ENCODE measurements around the gene KPRP. TPM values are rescaled to one million over a fixed set of nuclear protein-coding genes. Genes with fewer than 3 reads are reported as not detected.

Gene KPRP
- total and polyA plus RNA-seq, 2 of the 13 experiments (the other 11 are each of a cell fraction or from before 2014, with no cell fraction given): not detected

DNA sequence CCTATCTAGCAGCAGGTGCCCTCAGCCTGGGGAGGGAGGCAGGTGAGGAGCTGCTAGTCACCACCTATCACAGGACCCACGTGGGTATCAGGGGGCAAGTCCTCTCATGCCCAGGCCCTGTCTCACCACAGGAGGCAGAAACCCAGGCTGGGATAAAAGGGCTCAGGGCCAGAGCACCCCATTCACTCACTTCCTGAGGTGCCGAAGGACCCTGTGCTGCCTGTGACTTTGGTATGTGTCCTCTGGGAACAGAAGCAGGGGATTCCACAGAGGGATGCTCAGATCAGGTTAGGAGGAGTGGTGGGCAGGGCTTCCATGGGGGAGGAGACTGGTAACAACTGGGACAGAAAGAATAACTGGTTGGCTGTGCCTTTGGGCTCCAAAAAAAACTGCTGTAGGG lies 28.3 kb downstream of the KPRP start, which contains the start of gene LCE1E:
Gene LCE1E (plus strand): TSS at position 181 of the 400 bp plus-strand sequence. CDS start 1,043 bp downstream, outside the sequence.
- intact Hi-C loops (cut with micrococcal nuclease; ENCODE audit: unreplicated experiment) (no loop called here), in situ Hi-C loops (cut with HindIII; ENCODE audit: extremely low pct_ligation_motif_present, low pct_unique_long_range_greater_than_20kb) (no loop called here)
- Histone ChIP-seq H3K9ac (ENCODE audit: insufficient read depth, low read depth, low read length) (no peak within 1 kb of the TSS), H3K4me1 (ENCODE audit: insufficient read depth, low read length) (no peaks in the 10 kb centered on the region), H3K27ac (ENCODE audit: extremely low read length, insufficient read depth, low read length) (no peak within 1 kb of the TSS), H3K27me3 (ENCODE audit: control insufficient read depth in 1 of 2, insufficient read depth in 2 of 2, low read length in 2 of 2) (no peaks in the 10 kb centered on the region), H3K4me3 (replicated peaks in 1 of 3; ENCODE audit: insufficient read depth in 1 of 3, low read depth in 2 of 3, low read length in 3 of 3) (no peak within 1 kb of the TSS), H4K20me1 (ENCODE audit: insufficient read depth, low read length) (no peaks in the 10 kb centered on the region), H3K4me2 (ENCODE audit: low read depth, low read length) (no peak within 1 kb of the TSS), H3K79me2 (ENCODE audit: insufficient read depth, low read length) (no peaks in the 10 kb centered on the region), H2AFZ (ENCODE audit: low read length) (no peak within 1 kb of the TSS), H3K36me3 (replicated peaks in 1 of 2; ENCODE audit: control insufficient read depth in 1 of 2, insufficient read depth in 2 of 2, low read length in 2 of 2) (no peaks in the 10 kb centered on the region), H3K9me3 (ENCODE audit: low read length) (no peaks in the 10 kb centered on the region)
- POLR2A ChIA-PET: no interaction called here
- ATAC-seq (no peak), DNase-seq (ENCODE audit: low spot score) (no peak), FAIRE-seq (no peak)
- no TSS peak for BruUV-seq (replicated peaks)
- CTCF ChIA-PET (ENCODE audit: low intra/inter-chr PET ratio, low total read pairs): no interaction called here
- 0% methylated on average over 1 of the region's 2 CpGs for WGBS (ENCODE audit: low lambda C conversion rate)
- TF ChIP-seq ZFP36L1 (CRISPR knock-in tag; IDR thresholded peaks at IDR 0.05) (no peak), ETV6 (CRISPR knock-in tag; conservative IDR thresholded peaks at IDR 0.05) (no peak), MAFF (IDR thresholded peaks at IDR 0.05; ENCODE audit: low read depth, low read length) (no peak), PRPF4 (IDR thresholded peaks at IDR 0.05; ENCODE audit: low read depth, low read length, poor library complexity, severe bottlenecking) (no peak), ZNF567 (CRISPR knock-in tag; IDR thresholded peaks at IDR 0.05; ENCODE audit: borderline replicate concordance) (no peak), ZNF446 (CRISPR knock-in tag; IDR thresholded peaks at IDR 0.05) (no peak), KLF6 (CRISPR knock-in tag; IDR thresholded peaks at IDR 0.05) (no peak), EZH2 (conservative IDR thresholded peaks at IDR 0.05; ENCODE audit: low read depth, low read length) (no peak), CENPX (CRISPR knock-in tag; IDR thresholded peaks at IDR 0.05) (no peak), CEBPZ (IDR thresholded peaks at IDR 0.05; ENCODE audit: low read length) (no peak), ZNF775 (CRISPR knock-in tag; IDR thresholded peaks at IDR 0.05; ENCODE audit: borderline replicate concordance) (no peak), PITX1 (CRISPR knock-in tag; IDR thresholded peaks at IDR 0.05) (no peak)
